ENCODE measurements around the gene SHISAL1.

DNA sequence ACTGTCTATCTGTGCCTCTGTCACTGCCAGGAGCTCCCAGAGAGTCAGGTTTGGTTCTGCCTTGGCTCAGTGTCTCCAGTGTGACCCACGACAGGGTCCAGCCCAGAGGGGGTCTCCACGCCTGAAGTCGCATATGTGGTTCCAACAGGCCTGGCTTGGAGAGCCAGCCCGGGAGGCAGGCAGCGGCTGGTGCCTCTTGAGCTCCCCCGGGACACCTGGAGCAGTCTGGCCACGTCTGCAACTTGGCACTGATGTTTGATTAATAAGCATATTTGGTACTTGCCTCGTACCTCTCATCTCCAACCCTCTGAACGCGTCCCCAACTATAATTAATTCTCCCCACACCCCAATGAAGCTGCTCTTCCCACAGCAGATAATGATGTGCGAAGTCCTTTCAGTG, 31.7 kb upstream of the SHISAL1 start:
- TF ChIP-seq, protein P1, sequence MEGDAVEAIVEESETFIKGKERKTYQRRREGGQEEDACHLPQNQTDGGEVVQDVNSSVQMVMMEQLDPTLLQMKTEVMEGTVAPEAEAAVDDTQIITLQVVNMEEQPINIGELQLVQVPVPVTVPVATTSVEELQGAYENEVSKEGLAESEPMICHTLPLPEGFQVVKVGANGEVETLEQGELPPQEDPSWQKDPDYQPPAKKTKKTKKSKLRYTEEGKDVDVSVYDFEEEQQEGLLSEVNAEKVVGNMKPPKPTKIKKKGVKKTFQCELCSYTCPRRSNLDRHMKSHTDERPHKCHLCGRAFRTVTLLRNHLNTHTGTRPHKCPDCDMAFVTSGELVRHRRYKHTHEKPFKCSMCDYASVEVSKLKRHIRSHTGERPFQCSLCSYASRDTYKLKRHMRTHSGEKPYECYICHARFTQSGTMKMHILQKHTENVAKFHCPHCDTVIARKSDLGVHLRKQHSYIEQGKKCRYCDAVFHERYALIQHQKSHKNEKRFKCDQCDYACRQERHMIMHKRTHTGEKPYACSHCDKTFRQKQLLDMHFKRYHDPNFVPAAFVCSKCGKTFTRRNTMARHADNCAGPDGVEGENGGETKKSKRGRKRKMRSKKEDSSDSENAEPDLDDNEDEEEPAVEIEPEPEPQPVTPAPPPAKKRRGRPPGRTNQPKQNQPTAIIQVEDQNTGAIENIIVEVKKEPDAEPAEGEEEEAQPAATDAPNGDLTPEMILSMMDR (IDR thresholded peaks at IDR 0.05): no peak
- TF ChIP-seq POLR2A (IDR thresholded peaks at IDR 0.05): no peak
